Ovary (tissue), 9 donors: Measurements from ENCODE around the gene PAM. TPM values are rescaled to one million over a fixed set of nuclear protein-coding genes. Genes with fewer than 3 reads are reported as not detected.

Experiments
- DNase-seq, 5 donors: peaks; one replicate each; pipeline ENCODE4 v3.0.0-alpha.2; 2019 to 2020
- H3K27ac ChIP-seq, 2 donors: fragments of 200-600 bp; one replicate each; pipeline versions ENCODE4 v1.5.1 to v1.8.0; 2019 to 2022
- H3K27me3 ChIP-seq: fragments of 200-600 bp; one replicate; pipeline ENCODE4 v1.8.0; 2022
- H3K36me3 ChIP-seq: fragments of 200-600 bp; sonication (generic); one replicate; pipeline ENCODE4 v1.5.1; 2019
- H3K4me1 ChIP-seq: one replicate; pipeline ENCODE4 v1.8.1; 2013; ENCODE audit warnings: mild to moderate bottlenecking, moderate library complexity; ENCODE audit not compliant: insufficient read depth
- H3K4me3 ChIP-seq: fragments of 200-600 bp; sonication (generic); one replicate; pipeline ENCODE4 v1.5.1; 2017
- H3K9me3 ChIP-seq, 2 donors: fragments of 200-600 bp in 1 of 2; sonication (generic) in 1 of 2; one replicate each; pipeline versions ENCODE4 v1.5.1 to v1.8.1; 2013 to 2019; ENCODE audit warnings: mild to moderate bottlenecking in 1 of 2, moderate library complexity in 1 of 2
- CTCF ChIP-seq, 3 donors: fragments of 450-650 bp in 2 of 3; fragments of 200-600 bp in 1 of 3; IDR thresholded peaks; one replicate each; pipeline versions ENCODE4 v1.5.1 to v1.8.0; 2016 to 2022; ENCODE audit warnings: antibody characterized with exemption in 3 of 3, mild to moderate bottlenecking in 1 of 3
- EP300 ChIP-seq: sonication (generic); formaldehyde crosslinking; IDR thresholded peaks from one replicate; pipeline ENCODE4 v1.6.1; 2017; ENCODE audit warnings: antibody characterized with exemption
- POLR2A ChIP-seq: fragments of 450-650 bp; IDR thresholded peaks from one replicate; pipeline ENCODE4 v1.6.1; 2017; ENCODE audit warnings: antibody characterized with exemption, mild to moderate bottlenecking, moderate library complexity
- WGBS, 3 donors: extraction: QIAGEN DNeasy Blood & Tissue Kit in 1 of 3; methylation state at CpG; one replicate each; pipeline versions ENCODE4 v1.1.5 to v1.1.7; 2013 to 2017; 5-methylcytosine and 5-hydroxymethylcytosine counted together
- intact Hi-C, 4 donors: fragments of 100-400 bp; cut with DNase I; formaldehyde crosslinking; loops; one replicate each; pipeline versions ENCODE4 v1.11.0 to v1.15.1; 2022 to 2023
- polyA plus RNA-seq, 2 donors: library from polyadenylated mRNA; stranded (reverse); fragments of 200-250 nt in 1 of 2; fragments of 350-450 nt in 1 of 2; fragmentation: Illumina TruSeq in 1 of 2; extraction: RNeasy Lipid Tissue Mini Kit (QIAGEN cat#74804) in 1 of 2; gene quantifications; one replicate each; pipeline ENCODE4 v1.2.3, GENCODE V29; 2013 to 2014
- total RNA-seq, 7 donors: library from RNA; depleted of rRNA in 2 of 7; stranded (reverse); fragments of >200 nt in 2 of 7; fragmentation: NEBNext Ultra II Directional in 3 of 7; extraction: Animal tissue kit (Norgen Biotek cat#: 25700) in 3 of 7; gene quantifications; one replicate each; pipeline versions ENCODE4 v1.1.0 to v1.2.4, GENCODE V29; 2016 to 2023
- donor health status: DM: no; HTN: no; CAD: no; lungs with moderate emphysema.
- donor health status: DM: no; HTN: no; CAD: no.
- donor health status: Bipolar disorder and iron deficiency.
- donor health status: DM: yes; HTN: yes; CAD: no.
- donor health status: DM: no; HTN: no; CAD: no.
- donor health status: DM: yes; HTN: yes; CAD: no.

Gene PAM
- total and polyA plus RNA-seq, 9 donors = 124 to 431 (median 187) TPM

DNA sequence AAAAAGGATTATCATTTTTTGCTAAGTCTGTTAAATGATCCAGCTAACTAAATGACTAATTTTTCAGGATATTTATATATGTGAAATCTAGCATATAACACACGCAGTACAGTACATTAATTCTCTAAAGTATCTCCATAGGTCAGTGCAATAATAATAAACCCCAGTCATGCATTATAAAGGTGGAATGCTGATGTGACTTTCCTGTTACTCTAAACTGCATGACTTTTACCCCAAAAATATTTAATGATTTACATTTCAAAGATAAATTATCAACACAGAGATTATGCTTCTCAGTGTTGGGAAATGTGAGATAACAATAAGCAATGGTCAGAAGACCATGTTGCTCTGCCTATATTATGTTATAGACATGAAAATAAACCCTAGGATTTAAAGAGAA is 34.1 kb upstream of the PAM start:
- Histone ChIP-seq H3K36me3 (no peaks in the 10 kb centered on the region), H3K4me3 (no peak overlapping the region), H3K4me1 (no peaks in the 10 kb centered on the region), H3K27me3 (no peaks in the 10 kb centered on the region), H3K27ac (no peak overlapping the region), H3K9me3 (no peaks in the 10 kb centered on the region)
- no peak for DNase-seq
- intact Hi-C loops = no loop called here
- 62 to 65% (median 63%) methylated on average over 1 of the region's 1 CpG for WGBS, 3 donors
- TF ChIP-seq EP300 = no peak
- no peak for TF ChIP-seq CTCF (IDR thresholded peaks at IDR 0.05)
- TF ChIP-seq POLR2A = no peak

GRCh38 chr5:102722931-102723330 is 32.2 kb upstream of the PAM start:
- no peaks in the 10 kb centered on the region for H3K36me3 ChIP-seq
- no peaks in the 10 kb centered on the region for H3K4me1 ChIP-seq
- H3K27ac ChIP-seq = no peak overlapping the region
- no peaks in the 10 kb centered on the region for H3K9me3 ChIP-seq
- no peaks in the 10 kb centered on the region for H3K27me3 ChIP-seq
- TF ChIP-seq POLR2A (no peak), EP300 (no peak), CTCF (IDR thresholded peaks at IDR 0.05) (no peak)
- no peak overlapping the region for H3K4me3 ChIP-seq
- intact Hi-C loops = no loop called here
- WGBS, 3 donors = 79 to 84% (median 81%) methylated on average over 4 of the region's 4 CpGs
- no peak for DNase-seq

DNA sequence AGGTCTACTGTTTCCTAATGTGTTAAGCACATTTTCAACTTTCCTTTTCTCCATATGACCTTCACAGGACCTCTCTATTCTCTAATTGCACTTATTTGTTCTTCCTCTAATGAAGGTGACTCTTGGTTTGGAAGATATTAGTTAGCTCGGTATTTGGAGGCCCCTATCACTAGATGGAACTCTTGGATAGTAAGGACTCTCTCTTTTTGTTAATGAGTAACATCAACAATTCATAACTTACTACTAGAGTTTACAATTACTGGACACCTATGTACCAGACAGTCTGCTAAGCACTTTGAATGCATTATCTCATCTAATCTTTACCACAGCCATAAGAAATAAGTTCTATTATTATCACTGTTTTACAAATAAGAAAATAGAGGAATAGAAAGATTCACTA is 23.4 kb upstream of the PAM start:
- Histone ChIP-seq H3K36me3 (no peaks in the 10 kb centered on the region), H3K27ac (no peak overlapping the region), H3K27me3 (no peaks in the 10 kb centered on the region), H3K4me1 (no peaks in the 10 kb centered on the region), H3K4me3 (no peak overlapping the region), H3K9me3 (no peaks in the 10 kb centered on the region)
- WGBS, 3 donors = 73 to 86% (median 76%) methylated on average over 1 of the region's 1 CpG
- intact Hi-C loops = no loop called here
- no peak for DNase-seq
- TF ChIP-seq EP300 (no peak), CTCF (IDR thresholded peaks at IDR 0.05) (no peak), POLR2A (no peak)

- Histone ChIP-seq H3K4me3 (no peak overlapping the region), H3K27me3 (no peaks in the 10 kb centered on the region), H3K36me3 (no peaks in the 10 kb centered on the region), H3K27ac (no peak overlapping the region), H3K4me1 (no peaks in the 10 kb centered on the region), H3K9me3 (no peaks in the 10 kb centered on the region)
- TF ChIP-seq EP300 = no peak
- TF ChIP-seq CTCF (IDR thresholded peaks at IDR 0.05) = no peak
- TF ChIP-seq POLR2A = no peak
- DNase-seq = no peak
- intact Hi-C loops = no loop called here
- 81 to 83% (median 82%) methylated on average over 5 of the region's 5 CpGs for WGBS, 3 donors
Measured at GRCh38 chr5:102733534-102733933, 21.6 kb upstream of the PAM start.

GRCh38 chr5:102737161-102737560 is 17.9 kb upstream of the PAM start:
- WGBS, 3 donors = 82 to 94% (median 89%) methylated on average over 1 of the region's 1 CpG
- Histone ChIP-seq H3K27ac (no peak overlapping the region), H3K36me3 (no peaks in the 10 kb centered on the region), H3K4me1 (no peaks in the 10 kb centered on the region), H3K27me3 (no peaks in the 10 kb centered on the region), H3K9me3 (no peaks in the 10 kb centered on the region), H3K4me3 (no peak overlapping the region)
- no peak for DNase-seq
- intact Hi-C loops = no loop called here
- TF ChIP-seq CTCF (IDR thresholded peaks at IDR 0.05) (no peak), POLR2A (no peak)
